Colon (tissue), 2 donors: ENCODE results near the gene PEX11A.

Experiments
- FAIRE-seq: peaks from 2 replicates; lab custom pipeline; 2012; peaks lifted over from hg19 to GRCh38; lab: Jason Lieb, UNC
- donor health status: control.
- donor health status: control.

PEX11A gene

DNA sequence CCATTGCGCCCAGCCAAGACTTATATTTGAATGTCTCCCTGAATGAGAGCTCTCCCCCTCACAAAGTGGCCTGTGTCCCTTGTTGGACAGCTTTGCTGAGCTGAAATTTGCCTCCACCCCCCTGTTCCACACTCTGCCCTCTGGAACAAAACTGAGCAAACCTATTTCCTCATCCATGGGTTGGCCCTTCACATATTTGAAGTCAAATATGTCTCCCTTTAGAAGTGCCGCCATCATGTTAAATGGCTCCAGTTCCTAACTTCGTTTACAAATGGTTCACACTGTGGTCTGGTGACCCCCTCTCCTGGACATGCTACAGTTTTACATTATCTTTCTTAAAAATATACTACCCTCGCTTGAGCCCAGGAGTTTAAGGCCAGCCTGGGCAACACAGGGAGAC lies 16.0 kb downstream of the PEX11A start:
- FAIRE-seq, result no peak

DNA sequence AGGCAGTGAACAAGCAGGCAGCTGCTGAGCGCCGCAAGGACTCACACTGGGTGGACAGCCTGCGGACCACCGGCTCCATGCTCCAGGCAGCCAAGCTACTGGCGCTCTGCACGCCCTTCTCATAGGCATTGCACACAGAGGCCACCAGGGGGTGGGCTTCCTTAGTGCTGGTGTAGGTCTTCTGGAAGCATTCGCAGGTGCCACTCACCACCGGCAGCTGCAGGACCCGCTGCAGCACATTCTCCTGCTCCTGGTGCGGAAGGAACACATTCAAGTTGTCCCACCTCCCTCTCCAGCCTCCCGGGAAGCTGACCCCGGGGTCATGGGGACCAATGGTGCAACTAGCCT lies 17.4 kb downstream of the PEX11A start:
- no peak for FAIRE-seq

DNA sequence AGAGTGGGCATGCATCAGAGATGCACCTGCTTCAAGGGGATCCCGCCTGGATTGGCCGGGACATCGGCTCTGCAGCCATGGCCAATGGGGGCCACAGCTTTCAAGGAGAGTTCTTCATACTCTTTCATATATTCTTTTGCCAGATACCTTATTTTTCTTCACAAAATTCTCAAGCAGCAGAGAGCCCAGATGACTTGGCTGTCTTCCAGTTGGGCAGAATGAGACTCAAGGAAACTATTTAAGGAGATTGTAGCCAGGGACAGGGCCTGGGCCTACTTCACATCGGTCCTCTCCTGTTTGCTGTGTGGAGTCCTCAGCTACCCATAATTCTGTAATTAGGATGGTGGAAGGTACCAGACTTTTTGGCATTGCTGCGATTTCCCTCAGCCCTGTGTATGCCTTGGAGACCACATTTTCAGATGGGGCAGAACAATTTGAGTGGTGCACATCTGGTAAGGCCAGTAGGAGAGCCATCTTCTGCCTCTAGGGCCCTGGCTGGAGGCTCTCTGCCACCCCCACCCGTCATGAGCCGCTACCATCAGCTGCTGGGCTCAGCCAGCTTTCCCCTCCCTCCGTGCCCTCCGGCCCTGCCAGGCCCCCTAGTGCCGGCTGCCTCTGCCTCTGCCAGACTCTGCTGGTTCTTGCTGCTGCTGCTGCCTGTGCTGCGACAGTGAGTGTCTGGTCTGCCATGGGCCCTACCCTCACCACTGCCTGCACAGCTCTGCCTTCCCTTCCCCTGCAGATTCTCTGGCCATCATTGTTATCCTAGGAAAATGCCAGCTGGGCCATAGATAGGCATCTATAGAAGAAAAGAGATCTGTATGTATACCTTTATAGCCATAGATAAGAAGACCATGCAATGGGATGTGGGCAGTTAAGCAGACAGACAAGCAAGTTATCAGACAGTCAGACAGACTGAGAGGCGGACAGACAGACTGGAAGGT lies 18.1 kb downstream of the PEX11A start:
- no peak for FAIRE-seq

DNA sequence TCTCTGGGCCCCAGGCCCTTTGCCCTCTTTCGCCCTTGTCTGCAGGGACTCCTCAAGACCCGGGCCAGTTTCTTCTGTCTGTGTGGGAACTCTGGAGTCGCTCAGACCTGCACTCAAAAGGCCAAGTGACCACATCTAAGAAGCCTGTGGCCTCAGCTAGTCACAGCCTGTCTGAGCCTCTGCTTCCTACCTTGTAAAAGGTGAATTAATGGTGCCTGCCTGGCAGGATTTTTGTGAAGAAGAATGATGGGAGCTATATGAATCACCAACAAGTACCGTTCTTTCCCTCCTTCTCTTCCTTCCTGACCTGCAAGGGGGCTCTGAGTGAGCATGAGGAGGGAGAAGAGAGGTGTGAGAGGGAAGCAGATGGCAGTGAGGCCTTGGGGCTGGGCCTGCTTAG lies 18.9 kb downstream of the PEX11A start:
- no peak for FAIRE-seq

DNA sequence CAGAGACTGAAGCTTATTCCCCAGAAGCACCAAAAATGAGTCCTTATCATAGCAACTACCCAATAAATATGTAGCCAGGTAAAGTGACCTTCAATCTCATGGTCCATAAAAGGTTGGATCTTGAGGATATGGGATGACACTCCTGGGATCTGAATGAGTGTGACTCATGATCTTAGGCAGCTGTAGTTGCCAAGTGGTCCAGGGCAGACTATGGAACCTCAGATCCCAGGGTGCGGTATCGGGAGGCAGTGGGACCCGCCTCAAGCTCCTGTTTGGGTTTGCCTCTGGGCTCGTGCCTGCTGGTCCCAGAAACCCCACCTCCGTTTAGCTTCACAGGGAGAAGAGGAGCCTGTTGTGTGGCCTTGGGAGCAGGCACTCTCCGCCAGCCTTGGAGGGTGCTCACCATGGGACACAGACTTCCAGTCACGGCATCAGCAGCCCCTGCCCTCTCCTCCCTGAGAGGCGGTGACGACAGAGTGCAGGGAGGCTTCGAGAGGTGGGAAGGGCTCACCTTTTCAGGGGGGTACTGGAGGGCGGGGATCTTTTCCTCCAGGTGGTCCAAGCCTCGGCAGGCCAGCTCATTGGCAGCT lies 19.5 kb downstream of the PEX11A start:
- no peak for FAIRE-seq

DNA sequence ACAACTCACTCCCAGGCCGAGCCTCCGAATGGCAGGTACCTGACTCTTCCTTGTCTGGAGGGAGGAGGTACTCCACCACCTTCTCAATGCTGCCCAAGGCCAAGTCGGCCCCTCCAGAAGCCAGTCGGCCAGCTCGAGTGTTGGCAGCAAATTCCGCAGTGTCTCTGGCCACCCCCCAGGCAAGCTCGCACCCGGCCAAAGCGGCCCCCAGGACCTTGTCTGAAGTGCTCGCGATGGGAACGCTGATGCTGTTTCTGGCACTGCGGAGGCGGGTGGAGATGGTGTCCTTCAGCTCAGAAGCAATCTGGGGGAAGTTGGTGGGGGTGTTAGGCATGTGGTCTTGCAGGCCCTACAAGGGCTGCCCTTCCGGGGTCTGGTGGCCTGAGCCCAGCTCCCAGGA lies 20.6 kb downstream of the PEX11A start:
- no peak for FAIRE-seq

DNA sequence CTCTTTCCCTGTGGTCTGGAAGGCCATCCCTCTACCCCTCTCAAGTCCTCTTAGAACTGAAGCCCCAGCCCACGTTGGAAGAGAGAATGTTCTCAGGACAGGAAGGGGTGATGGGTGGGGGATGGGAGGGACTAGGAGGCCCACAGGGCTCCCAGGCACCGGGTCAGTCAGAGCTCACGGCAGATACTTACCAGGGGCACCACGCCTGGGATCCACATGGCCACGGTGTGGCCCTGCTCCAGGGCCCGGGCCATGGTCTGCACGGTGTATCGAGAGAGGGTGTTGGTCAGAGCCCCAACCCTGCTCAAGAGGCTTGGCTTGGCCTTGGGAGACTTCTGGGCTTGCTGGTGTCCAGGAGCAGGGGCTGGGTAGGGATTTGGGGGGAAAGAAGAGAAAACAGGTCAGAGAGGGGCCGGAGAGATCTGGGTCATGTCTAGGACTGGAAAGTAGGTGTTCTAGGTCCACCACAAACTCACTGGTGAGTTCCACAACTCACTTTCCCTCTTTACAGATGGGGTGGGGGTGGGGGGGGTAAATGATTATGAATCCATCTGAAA lies 21.2 kb downstream of the PEX11A start:
- no peak for FAIRE-seq

GRCh38 chr15:89668171-89668570 lies 22.4 kb downstream of the PEX11A start:
- no peak for FAIRE-seq

- no peak for FAIRE-seq
Observed at GRCh38 chr15:89667706-89667960, 22.9 kb downstream of the PEX11A start.

- FAIRE-seq, result no peak
Observed at GRCh38 chr15:89666858-89667705, 23.5 kb downstream of the PEX11A start.

DNA sequence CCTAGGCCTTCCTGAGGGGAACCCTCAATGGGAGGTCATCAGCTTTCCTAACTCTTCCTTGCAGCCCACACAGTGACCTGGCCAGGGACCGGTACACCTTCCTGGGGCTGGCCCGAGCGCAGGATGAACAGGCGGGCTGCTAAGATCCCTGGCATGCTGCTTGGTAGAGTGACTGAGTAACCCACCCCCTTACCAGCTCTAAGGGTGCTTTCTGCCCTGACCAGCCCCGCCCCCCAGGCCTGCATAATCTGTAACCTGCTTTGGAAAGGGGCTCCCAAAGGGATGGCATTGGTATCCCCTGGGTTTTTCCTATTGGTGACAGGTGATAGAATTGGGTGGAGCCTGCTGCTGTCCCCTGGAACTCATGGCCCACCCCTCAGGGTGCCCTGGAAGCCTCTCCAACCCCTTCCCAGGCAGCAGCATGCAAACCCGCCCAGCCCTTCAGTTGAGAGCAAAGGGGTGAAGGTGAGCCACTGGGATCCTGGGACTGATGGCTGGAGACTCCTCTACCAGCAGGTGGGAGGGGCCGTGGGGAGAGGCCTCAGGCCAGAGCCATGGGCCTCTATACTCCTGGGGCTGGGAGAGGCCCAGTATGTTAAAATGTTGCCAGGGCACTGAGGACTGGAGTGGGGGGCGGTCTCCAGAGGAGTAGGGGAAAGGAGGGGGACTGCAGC lies 24.2 kb downstream of the PEX11A start:
- FAIRE-seq, result no peak

- FAIRE-seq, result no peak
Observed at GRCh38 chr15:89665449-89666181, 24.9 kb downstream of the PEX11A start.

DNA sequence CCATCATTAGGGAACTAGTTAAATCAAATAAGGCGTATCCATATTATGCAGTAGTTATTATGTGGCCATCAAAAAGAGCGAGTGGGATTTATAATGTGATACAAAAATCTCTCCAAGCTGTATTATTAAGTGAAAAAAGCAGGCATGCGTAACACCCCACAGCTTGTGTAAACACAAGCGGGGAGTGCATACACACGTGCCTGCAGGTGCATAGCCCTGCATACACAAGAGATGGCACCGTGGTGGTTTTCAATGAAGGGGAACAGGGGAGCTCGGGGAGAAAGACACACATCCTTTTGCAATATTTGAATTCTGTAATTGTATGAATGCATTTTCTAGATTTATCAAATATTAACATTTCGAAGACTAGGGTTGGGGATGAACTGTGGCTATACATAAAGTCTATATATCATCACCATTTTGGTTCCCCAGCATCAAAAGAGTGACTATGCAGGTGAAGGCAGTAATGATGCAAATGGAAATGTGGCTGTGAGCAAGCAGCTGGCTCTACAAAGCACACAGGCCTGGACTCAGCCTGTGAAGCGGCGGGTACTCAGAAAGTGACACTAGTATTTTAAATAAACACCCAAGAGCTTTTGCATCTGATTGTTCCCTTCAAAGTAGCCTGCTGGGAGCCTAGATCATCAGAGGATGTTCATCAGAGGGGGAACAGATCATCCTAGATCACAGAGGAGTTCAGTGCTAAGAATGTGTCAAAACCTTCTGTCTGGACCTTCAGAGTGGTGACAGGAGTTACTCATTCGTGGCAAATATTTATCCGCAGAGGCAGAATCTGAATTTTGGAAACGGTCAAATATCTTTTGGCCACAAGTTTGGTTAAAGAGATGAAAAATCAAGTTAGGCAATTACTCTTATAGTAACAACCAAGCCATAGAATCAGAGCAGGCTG lies 25.9 kb downstream of the PEX11A start:
- no peak for FAIRE-seq

DNA sequence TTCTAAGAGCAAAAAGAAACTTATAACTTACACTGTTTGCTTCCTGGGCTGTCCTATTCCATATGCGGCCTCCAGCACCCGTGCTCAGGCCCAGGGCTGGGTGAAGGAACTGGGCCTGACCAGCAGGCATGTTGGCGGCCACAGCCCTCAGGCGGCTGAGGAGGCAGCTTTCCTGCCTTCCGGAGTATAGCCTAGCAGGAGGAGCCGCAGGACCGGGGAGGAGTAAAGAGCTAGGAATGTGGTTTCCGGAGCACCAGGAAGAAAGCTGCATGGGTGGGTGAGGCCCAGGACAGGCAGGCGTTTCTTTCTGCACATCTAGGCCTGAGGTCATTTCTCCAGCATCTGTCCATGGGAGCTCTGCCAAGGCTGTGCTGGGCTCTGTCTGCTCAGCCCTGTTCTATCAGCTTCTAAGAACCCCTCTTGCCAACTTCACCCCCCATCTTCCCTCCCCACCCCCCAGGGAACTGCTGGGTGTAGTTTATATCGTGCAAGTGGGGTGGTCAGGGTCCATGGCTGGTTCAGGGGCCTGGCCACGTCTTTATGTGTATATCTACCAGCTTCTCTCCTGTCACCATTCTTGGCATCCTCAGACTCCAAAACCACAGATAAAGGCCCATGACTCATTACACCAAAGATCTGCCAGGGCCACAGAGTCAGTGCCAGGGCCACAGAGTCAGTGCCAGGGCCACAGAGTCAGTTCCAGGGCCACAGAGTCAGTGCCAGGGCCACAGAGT lies 27.5 kb downstream of the PEX11A start:
- FAIRE-seq, result no peak

GRCh38 chr15:89660556-89660955 lies 30.0 kb downstream of the PEX11A start:
- no peak for FAIRE-seq

DNA sequence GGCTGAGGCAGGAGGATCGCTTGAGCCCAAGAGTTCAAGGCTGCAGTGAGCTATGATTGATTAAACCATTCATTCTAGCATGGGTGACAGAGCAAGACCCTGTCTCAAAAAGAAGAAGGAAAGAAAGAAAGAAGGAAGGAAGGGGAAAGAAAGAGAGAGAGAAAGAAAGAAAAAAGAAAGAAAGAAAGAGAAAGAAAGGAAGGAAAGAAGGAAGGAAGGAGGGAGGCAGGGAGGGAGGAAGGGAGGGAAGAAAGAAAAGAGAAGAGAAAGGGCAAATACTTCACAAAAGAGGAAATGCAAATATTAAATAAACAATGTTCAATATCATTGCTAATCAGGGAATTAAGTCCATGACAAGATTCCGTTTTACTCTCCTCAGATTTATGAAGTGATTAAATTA lies 31.3 kb downstream of the PEX11A start:
- no peak for FAIRE-seq

GRCh38 chr15:89657686-89658200 lies 32.8 kb downstream of the PEX11A start:
- no peak for FAIRE-seq

DNA sequence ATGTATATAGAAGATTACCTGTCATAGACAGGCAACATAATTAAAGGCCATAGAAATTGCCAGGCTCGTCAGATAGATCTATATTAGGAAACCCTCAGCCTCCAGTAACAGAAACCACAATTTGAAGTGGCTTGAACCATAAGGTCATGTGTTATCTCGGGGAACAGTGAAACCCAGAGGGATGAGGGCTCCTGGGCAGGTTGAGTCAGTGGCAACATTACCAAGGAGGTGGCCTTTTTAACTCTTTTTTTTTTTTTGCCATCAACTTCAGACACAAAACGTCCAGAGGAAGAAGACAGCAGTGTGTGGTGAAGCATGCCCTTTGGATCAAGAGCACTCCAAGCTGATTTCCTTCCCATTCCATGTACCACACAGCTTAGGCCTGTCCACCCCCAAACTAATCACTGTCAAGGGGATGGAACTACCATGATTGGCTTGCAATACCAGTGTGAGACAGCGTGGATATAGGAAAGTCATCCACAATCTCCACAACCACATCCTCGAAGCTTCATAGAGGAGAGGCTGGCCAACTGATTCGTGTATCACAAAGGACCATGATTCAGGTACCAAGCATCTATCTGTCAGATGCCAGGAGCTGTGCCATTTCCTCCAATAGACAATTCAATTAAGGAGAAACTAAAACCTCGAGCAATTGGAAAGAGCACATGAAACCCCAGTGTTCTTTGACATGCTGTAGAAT lies 34.3 kb downstream of the PEX11A start:
- no peak for FAIRE-seq
